Testis (tissue), 3 donors: ENCODE data around the gene TNRC18. TPM values are rescaled to one million over a fixed set of nuclear protein-coding genes. Genes with fewer than 3 reads are reported as not detected.
A peak's percentile ranks its signal among the peaks of the same experiment; 100 is the strongest.

Experiments used
- DNase-seq: peaks from one replicate; pipeline ENCODE4 v3.0.0-alpha.2; 2019
- H3K27ac ChIP-seq, 2 donors: fragments of 200-600 bp; sonication (generic); one replicate each; pipeline ENCODE4 v1.5.1; 2019
- H3K27me3 ChIP-seq: fragments of 200-600 bp; sonication (generic); one replicate; pipeline ENCODE4 v1.5.1; 2019
- H3K36me3 ChIP-seq: fragments of 200-600 bp; sonication (generic); one replicate; pipeline ENCODE4 v1.5.1; 2017; ENCODE audit warnings: low read depth; ENCODE audit errors: missing control alignments
- H3K4me1 ChIP-seq: fragments of 200-600 bp; sonication (generic); one replicate; pipeline ENCODE4 v1.5.1; 2019
- H3K4me3 ChIP-seq, 2 donors: fragments of 200-600 bp; sonication (generic); one replicate each; pipeline ENCODE4 v1.5.1; 2017 to 2019
- H3K9me3 ChIP-seq: fragments of 200-600 bp; sonication (generic); one replicate; pipeline ENCODE4 v1.5.1; 2017
- CTCF ChIP-seq, 3 experiments: fragments of 450-650 bp in 2 of 3; fragments of 200-600 bp in 1 of 3; sonication (generic) in 1 of 3; IDR thresholded peaks; one replicate each; pipeline ENCODE4 v1.5.1; 2016 to 2019; ENCODE audit warnings: antibody characterized with exemption in 3 of 3, mild to moderate bottlenecking in 2 of 3, moderate library complexity in 1 of 3
- POLR2A ChIP-seq: fragments of 450-650 bp; IDR thresholded peaks from one replicate; pipeline ENCODE4 v1.6.1; 2017; ENCODE audit warnings: antibody characterized with exemption, mild to moderate bottlenecking, moderate library complexity
- WGBS, 2 donors: methylation state at CpG; one replicate each; pipeline ENCODE4 v1.1.5; 2018; 5-methylcytosine and 5-hydroxymethylcytosine counted together
- intact Hi-C: fragments of 100-400 bp; cut with DNase I; formaldehyde crosslinking; loops from one replicate; pipeline ENCODE4 v1.15.1; 2023; ENCODE audit warnings: low total_unique reads
- polyA plus RNA-seq: library from polyadenylated mRNA; stranded (reverse); fragments of 350-450 nt; fragmentation: Illumina TruSeq; extraction: RNeasy Lipid Tissue Mini Kit (QIAGEN cat#74804); gene quantifications from one replicate; pipeline ENCODE4 v1.2.3, GENCODE V29; 2014; ENCODE audit warnings: low read depth, low replicate concordance; ENCODE audit not compliant: insufficient read depth
- total RNA-seq, 2 donors: library from RNA; depleted of rRNA; stranded (reverse); fragments of >200 nt; gene quantifications; one replicate each; pipeline ENCODE4 v1.2.3, GENCODE V29; 2016

TNRC18 gene
- total and polyA plus RNA-seq, 3 donors from 2014 or later: 56.2 to 128 (median 117) TPM

GRCh38 chr7:5420067-5420880 is 3.4 kb downstream of the TNRC18 start:
- intact Hi-C loops: no loop called here
- TF ChIP-seq CTCF (IDR thresholded peaks at IDR 0.05) (no peak), POLR2A (no peak)
- Histone ChIP-seq H3K27me3 (no peaks in the 10 kb centered on the region), H3K4me3 (peak overlapping the region; percentile 86 to 94), H3K27ac (peak overlapping the region; percentile 97 to 100), H3K4me1 (peaks cover 20% of the 10 kb centered on the region), H3K9me3 (no peaks in the 10 kb centered on the region), H3K36me3 (no peaks in the 10 kb centered on the region)
- WGBS, 2 donors: 0 to 1% methylated on average over 31 to 85 of the region's 85 CpGs
- peak; percentile 31 for DNase-seq

- WGBS, 2 donors: 0 to 1% methylated on average over 31 to 40 of the region's 40 CpGs
- Histone ChIP-seq H3K36me3 (no peaks in the 10 kb centered on the region), H3K27ac (peak overlapping the region; percentile 97 to 100), H3K9me3 (no peaks in the 10 kb centered on the region), H3K4me1 (peaks cover 20% of the 10 kb centered on the region), H3K4me3 (peak overlapping the region; percentile 86 to 94), H3K27me3 (no peaks in the 10 kb centered on the region)
- peak; percentile 48 for DNase-seq
- intact Hi-C loops: no loop called here
- no peak for TF ChIP-seq POLR2A
- no peak for TF ChIP-seq CTCF (IDR thresholded peaks at IDR 0.05)
Measured at GRCh38 chr7:5419539-5420066, 4.0 kb downstream of the TNRC18 start.

GRCh38 chr7:5418285-5418582 is 5.4 kb downstream of the TNRC18 start:
- H3K36me3 ChIP-seq: no peaks in the 10 kb centered on the region
- 3 to 16% methylated on average over 6 of the region's 6 CpGs for WGBS, 2 donors
- no peaks in the 10 kb centered on the region for H3K9me3 ChIP-seq
- H3K4me1 ChIP-seq: peaks cover 26% of the 10 kb centered on the region
- peak overlapping the region; percentile 97 to 100 for H3K27ac ChIP-seq
- no peak for DNase-seq
- no peaks in the 10 kb centered on the region for H3K27me3 ChIP-seq
- intact Hi-C loops: no loop called here
- H3K4me3 ChIP-seq: peak overlapping the region in 1 of 2 donors; percentile 86
- no peak for TF ChIP-seq CTCF (IDR thresholded peaks at IDR 0.05)
- no peak for TF ChIP-seq POLR2A

GRCh38 chr7:5417106-5418071 is 6.2 kb downstream of the TNRC18 start:
- Histone ChIP-seq H3K27ac (peak overlapping the region in 1 of 2 donors; percentile 100), H3K36me3 (no peaks in the 10 kb centered on the region), H3K9me3 (no peaks in the 10 kb centered on the region), H3K27me3 (no peaks in the 10 kb centered on the region), H3K4me3 (no peak overlapping the region), H3K4me1 (peaks cover 29% of the 10 kb centered on the region)
- intact Hi-C loops: no loop called here
- 59 to 60% methylated on average over 15 of the region's 15 CpGs for WGBS, 2 donors
- TF ChIP-seq CTCF (IDR thresholded peaks at IDR 0.05) (no peak), POLR2A (no peak)
- DNase-seq: no peak
